Measurements from ENCODE around the gene ORAI2.
A peak's percentile ranks its signal among the peaks of the same experiment; 100 is the strongest.

ORAI2 gene

DNA sequence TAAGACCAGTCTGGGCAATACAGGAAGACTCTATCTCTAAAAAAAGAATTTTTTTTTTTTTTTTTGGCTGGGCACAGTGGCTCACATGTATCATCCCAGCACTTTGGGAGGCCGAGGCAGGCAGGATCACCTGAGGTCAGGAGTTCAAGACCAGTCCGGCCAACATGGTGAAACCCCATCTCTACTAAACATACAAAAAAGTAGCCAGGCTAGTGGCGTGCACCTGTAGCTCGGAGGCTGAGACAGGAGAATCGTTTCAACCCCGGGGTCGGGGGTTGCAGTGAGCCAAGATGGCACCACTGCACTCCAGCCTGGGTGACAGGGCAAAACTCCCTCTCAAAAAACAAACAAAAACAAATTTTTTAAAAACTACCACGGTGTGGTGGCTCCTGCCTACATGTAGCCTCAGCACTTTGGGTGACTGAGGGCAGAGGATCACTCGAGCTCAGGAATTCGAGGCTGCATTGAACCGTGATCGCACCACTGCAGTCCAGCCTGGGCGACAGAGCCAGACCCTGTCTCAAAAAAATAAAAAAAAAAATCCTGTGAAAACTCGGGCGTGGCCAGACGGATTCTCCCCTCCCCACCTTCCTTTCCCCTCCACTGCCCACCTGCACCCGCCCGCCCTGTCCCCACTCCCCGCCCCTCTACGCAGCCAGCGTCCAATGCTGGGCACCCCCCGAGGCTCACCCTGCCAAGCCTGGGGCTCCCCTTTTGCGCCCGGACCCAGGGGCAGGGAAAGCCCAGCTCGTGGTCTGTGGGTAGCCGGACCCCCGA lies 745 bp upstream of the ORAI2 start:
- no peaks in the 10 kb centered on the region for H3K9me3 ChIP-seq (replicated peaks; ENCODE audit: low read length)
- H3K4me3 ChIP-seq (ENCODE audit: low read length), result peak overlapping the region; percentile 87
- H3K9ac ChIP-seq (ENCODE audit: low read depth, low read length), result peak overlapping the region; percentile 83
- peaks cover 7% of the 10 kb centered on the region for H3K4me1 ChIP-seq (ENCODE audit: control insufficient read depth, insufficient read depth, low read length)
- H3K27me3 ChIP-seq (ENCODE audit: control insufficient read depth, insufficient read depth, low read length), result no peaks in the 10 kb centered on the region
- H3K36me3 ChIP-seq (ENCODE audit: insufficient read depth, low read length), result peaks cover 3% of the 10 kb centered on the region
- H3K4me2 ChIP-seq (ENCODE audit: low read length), result peak overlapping the region; percentile 96

DNA sequence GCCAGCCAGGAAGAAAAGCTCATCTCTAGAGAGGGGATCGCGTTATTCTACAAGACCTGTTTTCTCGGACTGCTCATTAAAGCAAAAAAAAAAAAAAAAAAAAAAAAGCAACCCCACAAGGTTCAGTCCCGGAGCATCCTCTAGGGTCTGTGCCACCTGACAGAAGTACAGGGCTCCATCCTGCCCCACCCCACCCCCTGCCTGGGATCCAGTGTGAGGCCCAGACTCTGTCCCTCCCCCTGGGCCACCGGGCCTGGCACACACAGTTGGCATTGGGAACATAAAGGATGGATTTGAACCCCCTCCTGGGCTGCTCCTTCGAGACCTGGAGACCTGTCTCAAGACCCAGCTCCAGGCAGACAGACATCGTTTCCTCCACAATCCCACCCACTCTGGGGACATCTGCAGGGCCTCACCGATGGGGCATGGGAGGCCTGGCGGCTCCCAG lies 688 bp downstream of the ORAI2 start:
- Histone ChIP-seq H3K9ac (ENCODE audit: low read depth, low read length) (peak overlapping the region; percentile 83), H3K4me3 (ENCODE audit: low read length) (peak overlapping the region; percentile 87), H3K27me3 (ENCODE audit: control insufficient read depth, insufficient read depth, low read length) (no peaks in the 10 kb centered on the region), H3K4me2 (ENCODE audit: low read length) (peak overlapping the region; percentile 96), H3K36me3 (ENCODE audit: insufficient read depth, low read length) (peaks cover 9% of the 10 kb centered on the region), H3K9me3 (replicated peaks; ENCODE audit: low read length) (no peaks in the 10 kb centered on the region), H3K4me1 (ENCODE audit: control insufficient read depth, insufficient read depth, low read length) (peaks cover 7% of the 10 kb centered on the region)

DNA sequence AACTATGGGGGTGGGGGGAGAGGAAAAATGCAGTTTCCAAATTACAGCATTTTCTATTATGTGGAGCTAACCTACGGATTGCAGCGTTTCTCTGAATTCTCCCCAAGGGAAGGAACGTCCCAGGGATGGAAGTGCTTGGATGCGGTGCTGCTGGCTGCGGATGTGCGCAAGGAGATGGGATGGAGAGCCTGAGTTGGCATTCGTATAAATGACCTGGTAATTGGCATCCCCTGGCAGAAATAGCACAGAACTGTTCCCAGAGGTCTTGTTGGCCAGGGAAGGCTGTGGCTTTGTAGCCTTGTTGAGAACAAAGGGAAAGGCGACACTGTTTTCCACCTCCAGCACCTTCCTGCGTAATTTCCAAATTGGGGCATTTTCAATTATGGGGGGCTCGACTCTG lies 2.7 kb downstream of the ORAI2 start:
- Histone ChIP-seq H3K36me3 (ENCODE audit: insufficient read depth, low read length) (peaks cover 11% of the 10 kb centered on the region), H3K4me2 (ENCODE audit: low read length) (no peak overlapping the region), H3K9me3 (replicated peaks; ENCODE audit: low read length) (no peaks in the 10 kb centered on the region), H3K9ac (ENCODE audit: low read depth, low read length) (no peak overlapping the region), H3K4me1 (ENCODE audit: control insufficient read depth, insufficient read depth, low read length) (peaks cover 17% of the 10 kb centered on the region), H3K4me3 (ENCODE audit: low read length) (no peak overlapping the region), H3K27me3 (ENCODE audit: control insufficient read depth, insufficient read depth, low read length) (no peaks in the 10 kb centered on the region)

DNA sequence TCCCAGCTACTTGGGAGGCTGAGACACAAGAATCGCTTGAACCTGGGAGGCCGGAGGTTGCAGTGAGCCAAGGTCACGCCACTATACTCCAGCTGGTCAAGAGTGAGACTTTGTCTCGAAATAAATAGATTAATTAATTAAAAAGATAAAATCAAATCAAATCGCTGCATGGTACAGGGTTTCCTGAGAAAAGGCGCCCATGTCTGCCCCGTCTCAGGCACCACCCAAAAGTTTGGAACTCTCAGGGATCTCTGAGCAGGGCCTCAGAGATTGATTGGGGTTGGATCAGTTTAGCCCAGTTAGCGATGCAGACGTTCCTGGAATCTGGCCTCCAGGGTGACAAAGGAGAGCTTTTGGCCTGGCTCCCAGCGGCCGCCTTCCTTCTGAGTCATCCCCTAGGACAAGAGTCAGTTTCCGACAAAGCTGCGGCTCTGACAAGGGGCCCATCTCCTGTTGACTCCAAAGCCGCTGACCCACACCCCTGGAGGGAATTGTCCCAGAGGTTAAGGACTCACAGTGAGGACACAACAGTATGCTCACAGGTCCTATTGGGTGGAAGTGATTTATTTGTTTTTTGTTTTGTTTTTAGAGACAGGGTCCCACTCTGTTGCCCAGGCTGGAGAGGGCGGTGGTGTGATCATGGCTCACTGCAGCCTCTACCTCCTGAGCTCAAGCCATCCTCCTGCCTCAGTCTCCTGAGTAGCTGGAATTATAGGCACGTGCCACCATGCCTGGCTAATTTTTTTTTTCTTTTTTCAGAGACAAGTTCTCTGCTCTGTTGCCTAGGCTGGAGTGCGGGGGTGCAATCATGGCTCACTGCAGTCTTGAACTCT lies 6.8 kb downstream of the ORAI2 start:
- Histone ChIP-seq H3K27me3 (ENCODE audit: control insufficient read depth, insufficient read depth, low read length) (no peaks in the 10 kb centered on the region), H3K4me3 (ENCODE audit: low read length) (no peak overlapping the region), H3K4me1 (ENCODE audit: control insufficient read depth, insufficient read depth, low read length) (peaks cover 10% of the 10 kb centered on the region), H3K36me3 (ENCODE audit: insufficient read depth, low read length) (peaks cover 14% of the 10 kb centered on the region), H3K9me3 (replicated peaks; ENCODE audit: low read length) (no peaks in the 10 kb centered on the region), H3K9ac (ENCODE audit: low read depth, low read length) (no peak overlapping the region), H3K4me2 (ENCODE audit: low read length) (no peak overlapping the region)

DNA sequence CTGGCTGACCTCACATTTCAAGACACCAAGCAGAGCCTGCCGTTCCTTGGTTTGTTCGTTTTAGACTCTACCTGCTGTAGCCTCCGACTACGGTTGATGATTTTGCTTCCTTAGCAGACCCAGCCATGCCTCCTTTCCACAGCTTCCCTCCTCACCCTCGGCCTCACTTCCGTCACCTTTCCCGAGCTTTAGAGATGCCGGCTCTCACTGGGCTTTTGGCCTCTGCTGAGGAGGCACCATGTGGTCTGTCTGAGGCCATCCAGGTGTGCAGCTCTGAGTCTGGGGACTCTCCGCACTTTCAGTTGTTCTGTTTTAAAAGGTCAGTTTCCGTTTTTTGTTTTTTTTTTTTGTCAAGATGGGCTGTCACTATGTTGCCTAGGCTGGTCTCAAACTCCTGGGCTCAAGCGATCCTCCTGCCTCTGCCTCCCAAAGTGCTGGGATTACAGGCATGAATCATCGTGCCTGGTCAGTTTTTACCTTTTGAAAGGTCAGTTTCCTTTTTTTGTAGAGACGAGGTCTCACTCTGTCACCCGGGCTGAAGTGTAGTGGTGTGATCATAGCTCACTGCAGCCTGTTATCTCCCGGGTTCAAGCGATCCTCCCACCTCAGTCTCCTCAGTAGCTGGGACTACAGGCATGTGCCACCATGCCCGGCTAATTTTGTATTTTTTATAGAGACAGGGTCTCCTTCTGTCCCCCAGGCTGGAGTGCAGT lies 11.7 kb downstream of the ORAI2 start:
- Histone ChIP-seq H3K9me3 (replicated peaks; ENCODE audit: low read length) (no peaks in the 10 kb centered on the region), H3K4me2 (ENCODE audit: low read length) (no peak overlapping the region), H3K4me1 (ENCODE audit: control insufficient read depth, insufficient read depth, low read length) (peaks cover 11% of the 10 kb centered on the region), H3K4me3 (ENCODE audit: low read length) (no peak overlapping the region), H3K27me3 (ENCODE audit: control insufficient read depth, insufficient read depth, low read length) (no peaks in the 10 kb centered on the region), H3K9ac (ENCODE audit: low read depth, low read length) (no peak overlapping the region), H3K36me3 (ENCODE audit: insufficient read depth, low read length) (peaks cover 13% of the 10 kb centered on the region)

DNA sequence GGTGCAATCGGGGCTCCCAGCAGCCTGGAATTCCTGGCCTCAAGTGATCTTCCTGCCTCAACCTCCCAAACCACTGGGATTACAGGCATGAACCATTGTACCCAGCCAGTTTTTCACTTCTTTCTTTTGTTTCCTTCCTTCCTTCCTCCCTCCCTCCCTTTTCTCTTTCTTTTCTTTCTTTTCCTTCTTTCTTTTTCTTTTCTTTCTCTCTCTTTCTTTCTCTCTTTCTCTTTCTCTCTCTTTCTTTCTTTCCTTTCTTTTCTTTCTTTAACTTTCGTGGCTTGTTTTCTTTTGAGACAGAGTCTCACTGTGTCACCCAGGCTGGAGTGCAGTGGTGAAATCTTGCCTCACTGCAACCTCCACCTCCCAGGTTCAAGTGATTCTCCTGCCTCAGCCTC lies 12.3 kb downstream of the ORAI2 start:
- H3K36me3 ChIP-seq (ENCODE audit: insufficient read depth, low read length), result peaks cover 13% of the 10 kb centered on the region
- peaks cover 5% of the 10 kb centered on the region for H3K4me1 ChIP-seq (ENCODE audit: control insufficient read depth, insufficient read depth, low read length)
- H3K4me2 ChIP-seq (ENCODE audit: low read length), result no peak overlapping the region

DNA sequence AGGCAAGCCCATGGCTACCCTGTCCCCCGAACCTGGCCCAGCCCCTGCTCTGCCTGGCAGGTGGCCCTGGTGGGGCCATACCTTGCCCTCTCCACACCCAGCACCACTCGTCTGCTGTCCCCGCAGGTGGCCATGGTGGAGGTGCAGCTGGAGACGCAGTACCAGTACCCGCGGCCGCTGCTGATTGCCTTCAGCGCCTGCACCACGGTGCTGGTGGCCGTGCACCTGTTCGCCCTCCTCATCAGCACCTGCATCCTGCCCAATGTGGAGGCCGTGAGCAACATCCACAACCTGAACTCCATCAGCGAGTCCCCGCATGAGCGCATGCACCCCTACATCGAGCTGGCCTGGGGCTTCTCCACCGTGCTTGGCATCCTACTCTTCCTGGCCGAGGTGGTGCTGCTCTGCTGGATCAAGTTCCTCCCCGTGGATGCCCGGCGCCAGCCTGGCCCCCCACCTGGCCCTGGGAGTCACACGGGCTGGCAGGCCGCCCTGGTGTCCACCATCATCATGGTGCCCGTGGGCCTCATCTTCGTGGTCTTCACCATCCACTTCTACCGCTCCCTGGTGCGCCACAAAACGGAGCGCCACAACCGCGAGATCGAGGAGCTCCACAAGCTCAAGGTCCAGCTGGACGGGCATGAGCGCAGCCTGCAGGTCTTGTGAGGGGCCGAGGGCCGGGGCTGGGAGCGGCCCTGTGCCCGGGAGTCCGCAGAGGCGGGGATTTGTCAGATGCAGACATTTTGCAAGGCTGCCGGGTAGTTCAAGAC lies 13.2 kb downstream of the ORAI2 start:
- Histone ChIP-seq H3K9me3 (replicated peaks; ENCODE audit: low read length) (no peaks in the 10 kb centered on the region), H3K9ac (ENCODE audit: low read depth, low read length) (no peak overlapping the region), H3K4me1 (ENCODE audit: control insufficient read depth, insufficient read depth, low read length) (peaks cover 9% of the 10 kb centered on the region), H3K4me2 (ENCODE audit: low read length) (no peak overlapping the region), H3K27me3 (ENCODE audit: control insufficient read depth, insufficient read depth, low read length) (no peaks in the 10 kb centered on the region), H3K4me3 (ENCODE audit: low read length) (no peak overlapping the region), H3K36me3 (ENCODE audit: insufficient read depth, low read length) (peaks cover 12% of the 10 kb centered on the region)

More for the DNA sequence above, 12.3 kb downstream of the ORAI2 start:
- no peak overlapping the region for H3K4me3 ChIP-seq (ENCODE audit: low read length)
- no peak overlapping the region for H3K9ac ChIP-seq (ENCODE audit: low read depth, low read length)
- no peaks in the 10 kb centered on the region for H3K9me3 ChIP-seq (replicated peaks; ENCODE audit: low read length)
- no peaks in the 10 kb centered on the region for H3K27me3 ChIP-seq (ENCODE audit: control insufficient read depth, insufficient read depth, low read length)

DNA sequence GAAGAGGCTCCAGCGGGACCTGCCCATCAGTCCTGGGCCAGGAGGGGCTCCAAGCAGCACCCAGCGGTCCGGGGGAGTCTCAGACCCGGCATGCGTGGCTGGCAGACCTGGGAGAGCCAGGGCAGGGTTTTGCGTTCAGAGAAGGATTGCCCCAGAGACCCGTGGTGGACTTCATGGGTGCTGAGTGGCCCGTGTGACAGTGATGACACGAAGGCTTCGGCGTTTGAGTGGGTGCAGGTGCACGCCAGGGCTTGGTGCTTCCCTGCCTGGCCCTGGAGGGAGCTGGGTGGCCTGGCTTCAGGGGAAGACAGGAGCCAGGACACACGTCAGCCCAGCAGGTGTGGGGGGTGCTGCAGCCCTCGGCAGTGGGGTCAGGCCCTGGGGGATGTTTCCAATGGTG lies 13.9 kb downstream of the ORAI2 start:
- no peak overlapping the region for H3K4me2 ChIP-seq (ENCODE audit: low read length)
- H3K36me3 ChIP-seq (ENCODE audit: insufficient read depth, low read length), result peaks cover 9% of the 10 kb centered on the region
- H3K4me1 ChIP-seq (ENCODE audit: control insufficient read depth, insufficient read depth, low read length), result peaks cover 13% of the 10 kb centered on the region
- H3K9me3 ChIP-seq (replicated peaks; ENCODE audit: low read length), result no peaks in the 10 kb centered on the region
- H3K9ac ChIP-seq (ENCODE audit: low read depth, low read length), result no peak overlapping the region
- no peak overlapping the region for H3K4me3 ChIP-seq (ENCODE audit: low read length)
- H3K27me3 ChIP-seq (ENCODE audit: control insufficient read depth, insufficient read depth, low read length), result no peaks in the 10 kb centered on the region

DNA sequence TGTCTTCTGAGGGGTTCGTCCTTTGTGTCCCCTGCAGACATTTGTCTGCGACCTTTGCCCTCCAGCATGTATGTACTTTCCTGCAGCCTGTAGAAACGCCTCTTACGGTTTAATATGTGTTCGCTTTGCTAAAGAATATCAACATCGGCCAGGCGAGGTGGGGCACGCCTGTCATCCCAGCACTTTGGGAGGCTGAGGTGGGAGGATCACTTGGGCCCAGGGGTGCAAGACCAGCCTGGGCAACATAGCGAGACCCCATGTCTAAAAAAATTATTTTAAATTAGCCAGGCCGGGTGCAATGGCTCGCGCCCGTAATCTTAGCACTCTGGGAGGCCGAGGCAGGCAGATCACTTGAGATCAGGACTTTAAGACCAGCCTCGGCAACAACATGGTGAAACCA lies 15.8 kb downstream of the ORAI2 start:
- Histone ChIP-seq H3K36me3 (ENCODE audit: insufficient read depth, low read length) (peaks cover 9% of the 10 kb centered on the region), H3K9ac (ENCODE audit: low read depth, low read length) (no peak overlapping the region), H3K4me2 (ENCODE audit: low read length) (no peak overlapping the region), H3K9me3 (replicated peaks; ENCODE audit: low read length) (no peaks in the 10 kb centered on the region), H3K4me3 (ENCODE audit: low read length) (no peak overlapping the region), H3K4me1 (ENCODE audit: control insufficient read depth, insufficient read depth, low read length) (peaks cover 13% of the 10 kb centered on the region), H3K27me3 (ENCODE audit: control insufficient read depth, insufficient read depth, low read length) (no peaks in the 10 kb centered on the region)

DNA sequence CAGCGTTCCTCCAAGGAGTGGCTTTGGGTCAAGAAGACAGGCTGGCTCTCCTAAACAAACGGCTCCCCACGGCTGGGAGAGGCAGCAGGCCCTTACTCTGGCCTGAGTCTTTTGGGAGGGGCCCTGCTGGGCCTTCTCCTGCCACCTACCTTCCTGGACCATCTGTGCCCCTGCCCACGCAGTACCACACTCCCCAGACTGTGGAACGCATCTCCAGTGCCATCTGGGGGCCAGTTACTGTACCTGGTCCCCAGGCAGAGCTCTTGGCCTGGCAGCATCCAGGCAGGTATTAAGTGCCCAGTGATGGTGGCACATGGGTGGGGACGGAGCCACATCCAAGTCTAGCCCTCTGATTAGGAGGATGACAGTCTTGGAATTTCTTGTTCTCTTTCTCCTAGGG lies 16.9 kb downstream of the ORAI2 start:
- Histone ChIP-seq H3K4me3 (ENCODE audit: low read length) (no peak overlapping the region), H3K9ac (ENCODE audit: low read depth, low read length) (no peak overlapping the region), H3K36me3 (ENCODE audit: insufficient read depth, low read length) (peaks cover 9% of the 10 kb centered on the region), H3K9me3 (replicated peaks; ENCODE audit: low read length) (no peaks in the 10 kb centered on the region), H3K4me2 (ENCODE audit: low read length) (no peak overlapping the region), H3K4me1 (ENCODE audit: control insufficient read depth, insufficient read depth, low read length) (peaks cover 13% of the 10 kb centered on the region), H3K27me3 (ENCODE audit: control insufficient read depth, insufficient read depth, low read length) (no peaks in the 10 kb centered on the region)
